SKM-1 treated with dmso at 0.1 percent for 144 hours (cell line): ENCODE data around the gene MRPS15.
"Not testable (repeated sequence)": the region's sequence is repeated elsewhere in the genome, so short reads cannot be mapped to it uniquely, and the experiment has no call there.

ENCODE experiments used
- DNase-seq: peaks from one replicate; lab custom pipeline; 2025; ENCODE audit not compliant: unreplicated experiment; lab: John Stamatoyannopoulos, UW

The MRPS15 gene

DNA sequence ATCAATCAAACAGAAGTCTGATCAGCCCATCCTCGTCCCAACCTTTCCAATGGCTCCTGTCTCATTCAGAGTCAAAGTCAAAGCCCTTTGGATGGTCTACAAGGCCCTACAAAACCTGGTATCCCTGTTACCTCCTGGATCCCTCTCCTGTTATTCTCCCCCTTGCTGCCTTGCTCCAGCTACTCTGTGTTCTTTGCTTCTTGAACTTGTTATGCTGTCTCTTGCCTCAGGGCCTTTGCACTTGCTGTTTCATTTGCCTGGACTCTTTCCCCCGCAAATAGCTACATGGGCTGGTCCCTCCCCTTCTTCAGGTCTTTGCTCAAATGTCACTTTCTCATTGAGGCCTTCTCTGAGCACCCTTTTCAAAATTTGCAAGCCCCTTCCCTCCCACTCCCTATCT, 19.9 kb upstream of the MRPS15 start:
- DNase-seq, result no peak

DNA sequence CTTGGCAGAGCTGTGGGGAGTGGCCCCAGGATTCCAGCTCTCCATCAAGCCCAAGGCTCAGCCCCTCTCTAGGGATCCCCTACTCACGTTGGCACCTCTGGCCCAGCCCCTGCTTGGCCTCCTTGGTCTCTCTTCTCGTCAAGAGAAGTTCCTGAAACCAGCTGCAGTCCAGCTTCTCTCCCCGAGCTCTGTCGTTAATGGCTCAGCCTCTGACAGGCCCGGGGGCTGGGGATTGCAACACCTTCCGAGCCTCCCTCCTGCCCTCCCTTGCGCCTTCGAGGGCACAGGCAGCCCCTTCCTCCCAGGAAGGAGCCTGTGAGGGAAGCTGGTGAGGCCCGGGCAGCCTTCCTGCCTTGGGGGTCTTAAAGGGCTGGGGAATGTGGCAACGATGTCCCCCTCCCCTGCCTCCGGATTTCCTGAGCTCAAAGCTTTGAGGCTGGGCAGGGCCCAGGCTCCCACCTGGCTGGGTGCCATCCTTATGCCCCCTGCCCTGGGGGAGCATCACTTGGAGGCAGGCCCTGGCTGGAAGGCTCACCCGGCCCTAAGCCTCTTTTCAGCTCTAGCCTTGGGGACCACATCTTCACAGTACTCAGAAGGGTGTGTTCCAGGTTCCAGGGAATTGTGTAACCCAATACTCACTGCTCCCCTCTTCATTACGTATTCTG, 18.7 kb upstream of the MRPS15 start, which contains the start of gene CSF3R:
Gene CSF3R (minus strand): TSS at position 190 of the 665 bp plus-strand sequence. CDS start 3,417 bp downstream, outside the sequence.
- peak; percentile 63 for DNase-seq

DNA sequence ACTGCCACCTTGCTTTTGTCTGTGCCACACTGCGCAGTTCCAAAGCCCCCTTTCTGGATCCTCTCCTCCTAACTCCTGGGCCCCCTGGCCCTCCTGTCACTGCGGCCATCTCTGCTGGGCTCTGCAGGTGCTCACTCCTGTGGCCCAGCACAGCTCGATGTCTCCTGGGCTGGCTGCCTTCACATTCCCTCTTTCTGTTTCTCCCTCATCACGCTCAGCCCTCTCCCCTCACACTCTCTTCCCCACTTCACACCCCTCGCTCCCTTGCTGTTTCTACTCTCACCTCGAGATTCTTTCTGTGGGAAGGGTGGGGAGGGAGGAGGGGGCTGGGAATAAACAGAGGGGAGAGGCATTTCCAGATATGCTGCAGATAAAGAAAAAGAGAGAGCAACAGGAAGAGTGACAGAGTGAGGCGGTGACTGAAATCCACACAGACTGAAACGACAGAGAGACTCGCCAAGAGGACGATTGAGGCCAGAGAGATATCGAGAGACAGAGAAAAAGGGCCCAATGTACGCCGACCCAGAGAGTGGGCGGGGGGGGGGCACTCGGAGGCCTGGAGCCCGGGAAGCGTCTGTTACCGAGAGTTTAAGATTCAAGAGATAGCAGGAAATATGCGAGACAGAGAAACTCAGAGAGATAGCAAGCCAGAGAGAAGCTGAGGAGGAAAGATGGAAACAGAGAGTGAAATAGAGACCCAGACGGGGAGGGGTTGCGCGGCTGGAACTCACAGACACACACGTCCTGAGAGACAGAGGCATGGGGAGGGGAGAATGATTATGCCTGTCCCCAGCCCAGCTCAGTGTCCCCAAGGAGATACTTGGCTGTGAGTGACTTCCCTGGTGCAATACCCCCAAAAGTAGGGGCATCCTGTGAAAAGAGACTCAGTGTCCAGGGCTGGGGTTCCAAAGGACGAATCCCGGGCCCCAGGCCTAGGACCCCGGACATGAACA, 17.9 kb upstream of the MRPS15 start:
- no peak for DNase-seq

DNA sequence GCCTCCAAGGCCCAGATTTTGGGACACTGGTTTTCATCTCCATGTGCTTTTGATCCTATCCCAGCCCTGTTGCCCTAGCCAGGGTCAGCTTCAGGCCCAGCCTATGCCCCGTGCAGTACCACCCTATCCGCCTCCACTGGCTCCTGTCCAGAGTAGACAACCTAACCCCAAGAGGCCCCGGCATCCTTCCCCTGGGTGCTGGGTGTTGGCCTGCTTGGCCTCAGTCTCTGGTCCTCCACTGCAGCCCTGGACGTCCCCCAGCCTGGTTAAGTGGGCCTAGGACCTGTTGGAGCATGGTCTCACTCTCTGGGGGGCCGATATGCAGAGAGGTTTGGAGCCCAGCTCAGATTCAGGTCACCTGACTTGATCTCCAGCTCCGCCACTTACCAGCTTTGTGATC, 16.9 kb upstream of the MRPS15 start:
- DNase-seq, result no peak

DNA sequence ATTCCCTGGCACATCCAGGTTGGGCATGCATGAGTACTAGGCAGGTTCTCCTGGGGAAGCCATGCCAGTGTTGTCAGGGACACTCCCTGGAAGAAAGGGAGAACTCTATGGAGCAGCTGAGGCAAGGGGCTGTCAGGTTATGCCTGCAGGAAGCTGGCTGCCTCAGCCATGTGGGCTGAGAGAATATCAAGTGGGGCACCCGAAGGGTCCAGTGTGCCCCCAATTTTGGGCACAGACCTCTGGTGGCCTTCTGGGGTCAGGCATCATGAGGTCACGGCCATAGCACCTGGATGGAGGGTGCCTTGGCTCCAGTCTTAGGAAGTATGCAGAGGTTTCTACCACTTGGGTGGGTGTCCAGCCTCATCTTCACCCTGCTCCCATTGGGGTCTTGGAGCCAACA, 16.0 kb upstream of the MRPS15 start:
- DNase-seq, result no peak

DNA sequence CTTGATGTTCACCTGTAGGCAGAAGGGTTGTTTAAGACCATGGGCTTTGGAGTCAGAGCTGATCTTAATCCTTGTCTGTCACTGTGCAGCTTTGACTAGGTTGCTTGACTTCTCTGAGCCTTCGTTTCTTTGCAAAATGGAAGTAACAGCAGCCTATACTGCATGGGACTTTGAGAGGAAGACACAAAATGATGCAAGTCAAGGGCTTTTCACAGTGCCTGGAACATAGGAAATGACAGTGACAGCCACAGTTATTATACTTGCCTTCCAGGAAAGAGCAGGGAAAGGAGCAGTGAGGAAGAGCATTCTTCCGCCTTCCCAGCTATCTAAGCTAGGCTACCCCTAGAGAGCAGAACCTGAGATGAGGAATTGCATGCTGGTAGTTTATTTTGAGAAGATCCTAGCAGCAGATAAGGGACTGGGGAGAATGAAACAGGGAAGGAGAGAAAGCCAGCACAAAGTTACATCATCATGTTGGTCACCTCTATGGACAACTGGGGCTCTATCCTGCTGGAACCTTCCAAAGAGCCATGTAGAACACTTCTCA, 15.4 kb upstream of the MRPS15 start:
- no peak for DNase-seq

DNA sequence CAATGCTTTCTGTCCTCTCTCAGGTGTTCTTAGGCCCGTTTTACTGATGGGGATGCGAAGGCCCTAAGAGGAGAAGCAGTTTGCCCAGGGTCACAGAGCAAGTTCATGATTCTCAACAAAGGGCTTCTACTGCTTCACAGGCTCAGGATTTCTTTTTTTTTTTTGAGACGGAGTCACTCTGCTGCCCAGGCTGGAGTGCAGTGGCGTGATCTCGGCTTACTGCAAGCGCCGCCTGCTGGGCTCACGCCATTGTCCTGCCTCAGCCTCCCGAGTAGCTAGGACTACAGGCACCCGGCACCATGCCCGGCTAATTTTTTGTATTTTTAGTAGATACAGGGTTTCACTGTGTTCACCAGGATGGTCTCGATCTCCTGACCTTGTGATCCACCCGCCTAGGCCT, 13.4 kb upstream of the MRPS15 start:
- not testable (repeated sequence) for DNase-seq

DNA sequence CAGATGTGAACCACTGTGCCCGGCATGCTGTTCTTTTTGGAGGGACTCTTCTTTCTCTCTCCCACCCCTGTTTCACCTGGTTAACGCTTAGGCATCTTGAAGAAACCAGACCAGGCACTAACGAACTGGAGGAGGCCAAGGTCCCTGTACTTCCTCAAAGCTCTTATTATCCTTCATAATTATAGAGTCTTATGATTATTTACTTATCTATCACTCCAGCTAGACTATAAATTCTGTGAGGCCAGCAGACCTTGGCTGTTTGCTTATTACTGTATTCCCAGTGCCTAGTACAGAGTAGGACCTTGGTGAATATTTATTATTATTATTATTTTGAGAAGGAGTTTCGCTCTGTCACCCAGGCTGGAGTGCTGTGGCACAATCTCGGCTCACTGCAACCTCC, 12.8 kb upstream of the MRPS15 start:
- DNase-seq, result no peak

DNA sequence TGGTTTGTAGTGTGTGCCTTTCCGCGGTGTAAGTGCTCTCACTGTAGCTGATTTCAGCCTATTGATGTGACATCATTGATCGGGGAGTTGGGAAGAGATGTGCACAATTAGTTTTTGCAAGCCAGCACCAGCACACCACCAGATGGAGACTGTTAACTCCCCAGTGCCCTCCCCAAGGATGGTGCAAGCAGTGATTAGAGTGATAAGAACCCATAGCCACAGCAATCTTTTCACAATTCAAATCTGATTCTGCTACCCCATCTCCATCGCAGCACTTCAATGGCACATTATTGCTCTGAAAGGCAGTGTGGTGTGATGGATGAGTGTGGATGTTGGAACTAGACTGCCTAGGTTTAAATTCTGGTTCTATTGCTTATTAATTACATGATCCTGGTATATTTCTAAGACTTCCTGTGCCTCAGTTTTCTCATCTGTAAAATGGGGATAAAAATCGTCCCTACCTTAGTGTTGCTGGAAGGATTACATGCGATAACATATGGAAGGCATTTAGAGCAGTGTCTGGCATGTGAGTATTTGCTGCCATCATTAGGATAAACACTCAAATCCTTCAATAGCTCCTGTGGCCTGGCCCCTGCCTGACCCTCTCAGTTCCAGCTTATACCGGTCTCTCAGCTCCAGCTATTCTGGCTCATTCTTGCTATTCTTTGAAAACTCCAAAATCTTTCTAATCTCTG, 11.9 kb upstream of the MRPS15 start:
- DNase-seq, result no peak

DNA sequence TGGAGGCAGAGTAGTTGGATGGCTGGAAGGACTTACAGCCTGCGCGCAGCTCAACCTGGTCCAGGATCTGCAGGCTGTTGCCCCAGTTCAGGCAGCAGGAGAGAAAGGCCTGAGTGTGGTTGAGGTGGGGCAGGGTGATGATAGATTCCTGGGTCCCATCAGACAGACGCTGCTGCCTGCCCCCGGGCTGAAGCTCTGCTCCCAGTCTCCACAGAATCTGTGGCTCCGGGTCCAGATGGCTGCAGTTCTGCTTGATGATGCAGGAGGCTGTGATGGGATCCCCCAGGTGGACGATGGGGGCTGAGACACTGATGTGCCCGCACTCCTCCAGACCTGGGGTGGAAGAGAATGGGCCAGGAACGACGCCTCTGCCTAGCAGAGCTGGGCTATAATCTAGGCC, 11.2 kb upstream of the MRPS15 start:
- no peak for DNase-seq

DNA sequence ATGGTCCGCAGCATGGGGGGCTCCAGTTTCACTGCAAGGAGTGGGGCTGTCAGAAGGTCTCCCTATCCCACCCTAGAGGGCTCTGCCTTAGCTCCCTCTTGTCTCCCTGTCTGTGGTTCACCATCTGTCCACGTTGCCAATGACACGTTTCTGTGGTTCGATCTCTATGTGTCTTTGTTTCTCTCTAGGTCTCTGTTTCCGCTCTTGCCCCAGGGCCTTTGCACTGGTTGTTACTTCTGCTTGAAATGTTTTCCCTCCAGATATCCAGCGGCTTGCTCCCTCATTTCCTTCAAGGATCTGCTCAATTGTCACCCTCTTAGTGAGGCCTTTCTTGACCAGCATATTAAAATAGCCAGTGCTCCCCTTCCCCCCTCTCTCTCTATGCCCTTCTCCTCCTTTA, 8.5 kb upstream of the MRPS15 start:
- no peak for DNase-seq

DNA sequence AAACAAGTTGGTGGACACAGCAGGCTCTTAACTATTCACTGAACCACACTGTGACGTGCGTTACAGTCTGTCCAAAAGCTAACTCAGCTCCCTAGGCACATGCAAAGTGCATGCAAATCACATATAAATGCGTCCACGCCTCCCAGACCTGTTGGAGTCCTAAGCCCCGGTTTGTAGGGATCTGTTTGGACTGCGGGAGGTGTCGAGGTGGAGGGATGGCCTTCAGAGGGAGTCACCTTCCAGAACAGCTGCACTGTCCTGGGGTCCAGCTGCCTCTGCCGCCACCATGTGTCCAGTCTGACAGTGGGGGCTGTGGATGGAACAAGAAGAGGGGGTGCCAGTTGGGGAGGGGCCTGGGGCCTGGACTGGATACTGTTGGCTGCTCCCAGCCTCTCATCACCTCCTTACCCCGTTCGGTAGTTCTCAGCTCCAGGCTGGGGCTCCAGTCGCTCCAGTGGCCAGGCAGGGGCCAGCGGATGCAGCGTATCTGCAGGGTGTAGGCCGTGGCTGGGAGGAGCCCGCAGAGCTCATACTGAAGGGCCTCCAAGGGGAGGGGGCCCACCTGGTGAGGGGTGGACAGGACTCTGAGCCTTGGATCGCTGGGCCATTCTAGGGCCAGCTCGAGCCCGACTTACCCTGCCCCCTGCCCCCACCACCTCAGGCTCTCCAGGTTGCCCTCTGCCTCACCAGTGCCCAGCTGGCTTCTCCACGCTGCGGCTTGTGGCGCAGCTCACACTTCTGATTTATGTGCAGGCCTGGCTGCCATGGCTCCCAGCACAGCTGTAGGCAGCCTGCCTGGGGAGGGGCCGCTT, 7.9 kb upstream of the MRPS15 start:
- no peak for DNase-seq

DNA sequence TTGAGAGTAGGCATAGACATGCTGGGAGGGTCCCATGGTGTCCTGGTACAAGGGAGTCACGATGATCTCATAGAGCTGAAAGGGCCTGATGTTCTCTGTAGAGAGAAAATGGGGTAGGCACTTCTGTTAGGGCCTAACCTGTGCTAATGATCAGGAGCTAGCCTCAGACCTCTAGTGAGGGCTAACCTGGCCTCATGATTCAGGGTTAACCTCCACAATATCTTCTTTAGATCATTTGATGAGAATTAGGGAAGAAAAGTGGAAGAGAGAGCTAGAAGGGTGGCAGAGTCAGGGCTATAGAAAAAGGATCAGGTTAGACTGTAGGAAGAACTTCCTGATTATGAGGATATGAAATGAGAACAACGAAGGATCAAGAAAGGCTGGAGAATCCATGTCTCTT, 5.0 kb upstream of the MRPS15 start:
- DNase-seq, result no peak

DNA sequence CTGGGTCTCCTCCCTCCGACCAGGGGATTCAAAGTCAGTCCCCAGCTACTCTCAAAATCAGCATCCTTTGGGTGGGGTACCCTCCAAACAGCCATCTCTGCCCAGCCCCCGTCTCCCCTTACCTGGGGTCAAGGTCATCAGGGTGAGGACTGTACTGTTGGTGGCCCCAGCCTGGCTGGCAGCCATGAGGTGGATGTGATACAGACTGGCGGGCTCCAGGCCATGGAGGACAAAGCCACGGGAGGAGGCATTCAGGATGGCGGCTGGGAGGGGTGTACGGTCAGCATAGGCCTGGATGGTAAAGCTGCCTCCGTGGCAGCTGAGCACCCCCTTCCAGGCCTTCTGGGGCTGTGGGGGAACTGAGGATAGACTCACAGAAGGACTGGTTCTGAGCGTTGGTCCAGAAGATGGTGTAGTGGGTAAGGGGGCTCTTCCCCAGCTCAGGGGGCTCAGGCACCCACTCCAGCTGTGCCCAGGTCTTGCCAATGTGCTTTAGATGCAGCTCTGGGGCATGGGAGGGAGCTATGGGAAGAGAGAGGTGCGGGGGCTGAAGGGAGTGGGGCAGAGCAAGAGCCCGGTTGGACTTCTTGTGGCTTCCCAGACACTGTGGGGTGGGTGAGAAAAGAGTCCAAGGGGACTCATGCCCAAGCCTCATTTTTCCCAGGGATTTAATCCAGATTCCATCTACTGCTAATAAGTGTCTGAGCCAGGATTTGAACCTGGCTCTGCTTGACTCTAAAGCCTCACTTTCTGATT, 3.7 kb upstream of the MRPS15 start:
- DNase-seq, result no peak

DNA sequence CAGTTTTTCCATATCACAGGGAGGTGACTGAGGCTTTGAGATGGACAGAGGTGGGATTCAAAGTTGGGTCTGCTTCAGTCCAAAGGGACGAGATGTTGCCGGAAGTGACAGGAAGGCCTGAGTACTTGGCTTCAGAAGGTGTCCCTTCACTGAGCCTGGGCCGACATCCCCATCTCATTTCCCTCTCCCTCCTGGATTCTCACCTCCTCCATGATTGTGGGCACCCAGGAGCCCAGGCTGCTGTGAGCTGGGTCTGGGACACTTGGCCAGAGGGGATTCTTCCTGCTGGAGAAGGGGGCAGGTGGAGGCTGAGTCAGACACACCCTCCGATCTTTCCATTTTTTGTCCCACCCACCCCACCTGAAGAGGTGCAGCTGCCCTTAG, 2.8 kb upstream of the MRPS15 start:
- DNase-seq, result no peak

DNA sequence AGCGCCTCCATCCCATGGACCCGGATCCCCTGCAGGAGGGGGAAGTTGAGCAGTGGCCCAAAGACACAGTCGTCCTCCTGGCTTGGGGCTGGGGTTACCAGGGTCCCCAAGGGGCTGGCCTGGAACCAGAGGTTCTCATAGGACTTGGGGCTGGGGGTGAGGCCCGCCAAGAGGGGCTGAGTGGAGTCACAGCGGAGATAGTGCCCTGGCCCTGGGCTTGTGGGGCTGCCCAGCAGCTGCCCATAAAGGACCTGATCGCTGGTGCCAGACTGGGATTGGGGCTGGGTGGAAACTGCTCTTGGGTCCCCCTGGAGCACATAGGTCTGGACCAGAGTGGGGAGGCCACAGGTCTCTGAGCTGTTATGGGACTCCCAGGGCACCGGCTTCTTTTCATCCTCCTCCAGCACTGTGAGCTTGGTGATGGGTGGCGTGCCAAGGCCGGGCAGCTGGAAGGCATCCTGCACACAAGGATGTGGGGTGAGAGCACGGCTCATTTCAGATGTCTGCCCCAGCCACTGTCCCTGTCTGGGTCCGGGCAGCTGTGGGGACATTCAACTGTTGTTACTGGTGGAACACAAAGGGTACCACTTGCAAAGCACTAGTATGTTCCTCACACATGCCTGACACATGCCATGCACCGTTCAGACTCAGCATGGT, 2.3 kb upstream of the MRPS15 start:
- no peak for DNase-seq

DNA sequence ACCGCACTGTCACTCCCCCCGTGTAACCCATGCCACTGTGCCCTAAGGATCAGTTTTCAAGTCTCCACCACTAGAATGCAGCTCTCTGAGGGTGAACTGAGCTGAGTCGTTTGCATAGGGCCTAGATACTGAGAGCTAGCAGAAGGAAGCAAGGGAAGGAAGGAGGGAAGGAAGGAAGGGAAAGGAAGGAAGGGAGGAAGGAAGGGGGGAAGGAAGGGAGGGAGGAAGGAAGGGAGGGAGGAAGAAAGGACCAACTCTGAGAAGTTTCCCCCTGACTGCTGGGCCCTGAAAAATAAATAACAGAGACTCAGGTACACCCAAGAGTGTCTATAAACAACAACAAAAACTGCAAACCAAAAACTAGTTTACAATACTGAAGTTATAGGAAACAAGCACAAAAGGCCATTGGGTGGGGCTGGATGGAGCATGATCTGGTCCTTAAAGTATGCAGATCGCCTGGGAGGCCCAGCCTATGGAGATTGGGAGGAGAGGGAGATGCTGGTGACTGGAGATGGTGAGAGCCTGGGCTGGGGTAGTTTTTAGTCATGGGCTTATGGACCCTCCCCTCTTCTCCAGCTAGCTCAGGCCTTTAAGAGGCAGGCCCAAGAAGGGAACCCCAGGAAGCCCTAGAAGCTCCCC, 1.7 kb upstream of the MRPS15 start:
- no peak for DNase-seq

DNA sequence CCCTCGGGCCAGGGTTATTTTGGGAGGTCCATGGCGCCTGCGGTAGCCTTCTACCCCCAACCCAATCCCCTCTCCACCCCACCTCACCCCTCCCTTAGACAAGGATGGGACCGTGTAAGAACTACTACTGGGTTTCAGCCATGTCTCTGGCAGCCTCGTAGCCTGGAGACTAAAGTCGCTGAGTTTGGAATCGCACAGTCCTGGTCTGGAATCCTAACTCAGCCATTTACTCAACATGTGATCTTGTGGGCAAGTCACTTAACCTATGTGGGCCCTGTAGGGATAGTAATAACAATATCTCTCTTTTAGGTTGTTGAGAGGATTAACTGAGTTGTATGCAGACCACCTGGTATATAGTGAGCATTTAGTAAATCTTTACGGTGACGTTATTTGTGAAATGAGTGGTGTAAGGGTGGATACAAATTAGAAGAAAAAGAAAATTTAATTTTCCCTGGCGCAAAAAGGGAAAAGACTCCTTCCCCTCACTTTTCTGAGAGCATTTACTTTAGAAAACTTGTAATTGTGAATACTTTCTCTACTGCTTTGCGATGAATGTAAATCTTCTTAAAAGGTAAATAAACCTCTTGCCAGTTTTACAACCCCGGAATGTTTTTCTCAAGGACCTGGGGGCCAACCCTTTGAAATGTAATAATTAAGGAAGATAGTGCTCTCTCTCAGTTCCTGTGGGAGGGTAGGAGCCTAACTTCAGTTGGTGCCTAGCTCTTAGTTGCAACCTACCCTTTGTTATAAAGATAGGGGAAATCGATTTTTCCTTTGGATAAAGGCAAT, 615 bp upstream of the MRPS15 start:
- DNase-seq, result peak; percentile 48
